Measurements from ENCODE around the gene MCM10. TPM values are rescaled to one million over a fixed set of nuclear protein-coding genes. Genes with fewer than 3 reads are reported as not detected.

The MCM10 gene
- total and polyA plus RNA-seq, 2 of the 4 experiments (the other 2 are of a cell fraction), result 5.4 to 11.8 TPM

DNA sequence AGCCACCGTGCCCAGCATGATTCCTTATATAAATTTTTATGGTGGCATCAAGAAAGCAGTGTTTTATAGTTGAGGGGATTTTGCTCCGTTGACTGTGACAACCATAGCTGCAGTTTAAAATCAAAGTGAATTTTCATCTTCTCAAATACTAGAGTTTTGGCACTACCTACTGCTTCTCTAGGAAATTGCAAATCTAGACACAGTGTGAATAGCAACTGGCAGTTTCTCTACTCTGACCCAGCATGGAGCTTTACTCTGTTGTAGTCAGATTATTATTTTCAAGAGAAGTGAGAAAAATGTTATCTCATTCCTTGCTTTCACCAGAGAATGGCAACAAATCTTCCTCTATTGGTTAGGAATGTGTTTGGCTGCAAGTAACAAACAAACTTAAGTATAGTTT lies 22.9 kb downstream of the MCM10 start:
- no peak overlapping the region for H3K9ac ChIP-seq (ENCODE audit: low read depth, low read length)
- no peak overlapping the region for H2AFZ ChIP-seq (replicated peaks; ENCODE audit: low read length, poor library complexity)
- intact Hi-C loops (cut with micrococcal nuclease) (no loop called here), in situ Hi-C loops (cut with MboI; ENCODE audit: low sequenced_read_pairs) (no loop called here), dilution Hi-C loops (cut with HindIII; ENCODE audit: low sequenced_read_pairs, unreplicated experiment) (no loop called here)
- no peak overlapping the region for H3K27ac ChIP-seq (ENCODE audit: insufficient read depth, low read length)
- no peak for ATAC-seq (ENCODE audit: low read depth)
- no peak overlapping the region for H2BK15ac ChIP-seq (ENCODE audit: low read depth, low read length)
- no peak overlapping the region for H3K14ac ChIP-seq (replicated peaks; ENCODE audit: low read depth, low read length)
- no peaks in the 10 kb centered on the region for H3K9me3 ChIP-seq (ENCODE audit: control insufficient read depth, insufficient read depth, low read length)
- no peaks in the 10 kb centered on the region for H3K27me3 ChIP-seq (ENCODE audit: control insufficient read depth, insufficient read depth, low read length)
- no peak overlapping the region for H4K91ac ChIP-seq (ENCODE audit: insufficient read depth, low read depth, low read length)
- H3K4me2 ChIP-seq (ENCODE audit: low read depth, low read length), result no peak overlapping the region
- no peak overlapping the region for H3K56ac ChIP-seq (ENCODE audit: extremely low read depth, insufficient read depth, low read length)
- no peaks in the 10 kb centered on the region for H3K79me1 ChIP-seq (ENCODE audit: low read depth in 1 of 2, low read length in 2 of 2)
- no TSS peak for BruUV-seq (replicated peaks)
- peaks cover 8% of the 10 kb centered on the region for H3K36me3 ChIP-seq (ENCODE audit: control insufficient read depth, insufficient read depth, low read length)
- H4K8ac ChIP-seq (ENCODE audit: low read depth in 2 of 2, low read length in 2 of 2), result no peak overlapping the region
- no peak overlapping the region for H3K18ac ChIP-seq (ENCODE audit: low read depth, low read length)
- TF ChIP-seq RCOR1 (IDR thresholded peaks at IDR 0.05; ENCODE audit: insufficient replicate concordance, low read length) (no peak), MAZ (IDR thresholded peaks at IDR 0.05; ENCODE audit: borderline replicate concordance, low read depth, low read length) (no peak)
- TF ChIP-seq, protein P1, sequence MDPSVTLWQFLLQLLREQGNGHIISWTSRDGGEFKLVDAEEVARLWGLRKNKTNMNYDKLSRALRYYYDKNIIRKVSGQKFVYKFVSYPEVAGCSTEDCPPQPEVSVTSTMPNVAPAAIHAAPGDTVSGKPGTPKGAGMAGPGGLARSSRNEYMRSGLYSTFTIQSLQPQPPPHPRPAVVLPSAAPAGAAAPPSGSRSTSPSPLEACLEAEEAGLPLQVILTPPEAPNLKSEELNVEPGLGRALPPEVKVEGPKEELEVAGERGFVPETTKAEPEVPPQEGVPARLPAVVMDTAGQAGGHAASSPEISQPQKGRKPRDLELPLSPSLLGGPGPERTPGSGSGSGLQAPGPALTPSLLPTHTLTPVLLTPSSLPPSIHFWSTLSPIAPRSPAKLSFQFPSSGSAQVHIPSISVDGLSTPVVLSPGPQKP (IDR thresholded peaks at IDR 0.05; ENCODE audit: borderline replicate concordance, low read depth, low read length), result no peak
- no peak overlapping the region for H3K4me3 ChIP-seq (ENCODE audit: insufficient read depth, low read depth, low read length)
- no CpG with 5 or more reads among the region's 2 CpGs for WGBS, 2 experiments (ENCODE audit: extremely low coverage in 2 of 2, insufficient read length in 1 of 2)
- POLR2A ChIA-PET (ENCODE audit: unreplicated experiment), result no interaction called here
- H3K9me1 ChIP-seq (ENCODE audit: insufficient read depth, low read length), result no peaks in the 10 kb centered on the region
- no peak overlapping the region for H3K4ac ChIP-seq (ENCODE audit: low read depth, low read length)
- no peak for DNase-seq
- H2AK5ac ChIP-seq (ENCODE audit: low read depth, low read length), result no peak overlapping the region
- no peaks in the 10 kb centered on the region for H4K20me1 ChIP-seq (ENCODE audit: insufficient read depth, low read length)
- no peak overlapping the region for H2BK20ac ChIP-seq (ENCODE audit: low read depth, low read length)
- CTCF ChIA-PET, result interaction anchor here (0.7 kb wide), 1 partner anchor 11 kb away, joined by 3 read pairs; no protein-coding TSS in a partner anchor
- H2BK5ac ChIP-seq (ENCODE audit: low read depth, low read length, poor library complexity, severe bottlenecking), result no peak overlapping the region
- H2BK120ac ChIP-seq (ENCODE audit: low read depth, low read length), result no peak overlapping the region
- H3K23ac ChIP-seq (ENCODE audit: low read depth, low read length), result no peak overlapping the region
- no peak overlapping the region for H4K5ac ChIP-seq (ENCODE audit: low read depth, low read length)
- no peak overlapping the region for H2AK9ac ChIP-seq (replicated peaks; ENCODE audit: low read depth, low read length, poor library complexity)
- H3K4me1 ChIP-seq (ENCODE audit: control insufficient read depth, insufficient read depth, low read length), result no peaks in the 10 kb centered on the region; the same call in 1 of the 2 replicates

Measured in IMR-90 (cell line).